Gastroesophageal sphincter (tissue), 4 donors: Measurements from ENCODE around the gene OPN1SW. TPM values are rescaled to one million over a fixed set of nuclear protein-coding genes. Genes with fewer than 3 reads are reported as not detected.

Experiments used
- ATAC-seq: fragments of 150-250 bp; one replicate; pipeline ENCODE4 v1.9.1; 2016; ENCODE audit warnings: mild to moderate bottlenecking, moderate library complexity
- H3K27ac ChIP-seq, 4 donors: fragments of 200-600 bp; sonication (generic) in 3 of 4; 1 replicate in 3 of 4; 2 replicates in 1 of 4; pipeline ENCODE4 v1.5.1; 2016 to 2019
- H3K27me3 ChIP-seq: fragments of 200-600 bp; sonication (generic); one replicate; pipeline ENCODE4 v1.5.1; 2019
- H3K36me3 ChIP-seq, 2 donors: fragments of 200-600 bp; sonication (generic); one replicate each; pipeline ENCODE4 v1.5.1; 2019; ENCODE audit warnings: control low read depth in 1 of 2
- H3K4me1 ChIP-seq, 3 donors: fragments of 200-600 bp; sonication (generic); 1 replicate in 2 of 3; 2 replicates in 1 of 3; pipeline ENCODE4 v1.5.1; 2016 to 2019; ENCODE audit warnings: control low read depth in 2 of 3
- H3K4me3 ChIP-seq, 2 donors: fragments of 200-600 bp; sonication (generic); one replicate each; pipeline ENCODE4 v1.5.1; 2019; ENCODE audit warnings: mild to moderate bottlenecking in 1 of 2, moderate library complexity in 1 of 2
- H3K9me3 ChIP-seq, 3 donors: fragments of 200-600 bp; sonication (generic); one replicate each; pipeline ENCODE4 v1.5.1; 2017 to 2019; ENCODE audit warnings: control low read depth in 2 of 3
- CTCF ChIP-seq, 4 experiments: fragments of 200-600 bp in 2 of 4; fragments of 450-650 bp in 2 of 4; sonication (generic) in 1 of 4; IDR thresholded peaks; one replicate each; pipeline ENCODE4 v1.5.1; 2017 to 2019; ENCODE audit warnings: antibody characterized with exemption in 4 of 4, mild to moderate bottlenecking in 2 of 4, moderate library complexity in 2 of 4
- EP300 ChIP-seq: sonication (generic); formaldehyde crosslinking; IDR thresholded peaks from one replicate; pipeline ENCODE4 v1.6.1; 2017; ENCODE audit warnings: antibody characterized with exemption, mild to moderate bottlenecking
- POLR2A ChIP-seq, 2 donors: fragments of 450-650 bp; IDR thresholded peaks; one replicate each; pipeline ENCODE4 v1.6.1; 2017; ENCODE audit warnings: antibody characterized with exemption in 2 of 2, mild to moderate bottlenecking in 2 of 2, moderate library complexity in 1 of 2
- POLR2AphosphoS5 ChIP-seq: sonication (generic); formaldehyde crosslinking; IDR thresholded peaks from one replicate; pipeline ENCODE4 v1.6.1; 2017; ENCODE audit warnings: antibody characterized with exemption
- WGBS, 2 donors: methylation state at CpG; one replicate each; pipeline ENCODE4 v1.1.5; 2018; ENCODE audit warnings: low coverage in 1 of 2; 5-methylcytosine and 5-hydroxymethylcytosine counted together
- total RNA-seq, 4 donors: library from RNA; depleted of rRNA; stranded (reverse); fragments of >200 nt; gene quantifications; one replicate each; pipeline ENCODE4 v1.1.0, GENCODE V29; 2016

The OPN1SW gene
- total RNA-seq, 4 donors from 2014 or later: not detected

- peaks cover 0 to 30% of the 10 kb centered on the region in 2 donors for H3K36me3 ChIP-seq
- peaks cover 4 to 63% (median 5%) of the 10 kb centered on the region in 3 donors for H3K4me1 ChIP-seq
- no peak overlapping the region for H3K4me3 ChIP-seq
- H3K9me3 ChIP-seq: no peaks in the 10 kb centered on the region
- WGBS, 2 donors: 47 to 50% methylated on average over 1 of the region's 1 CpG
- H3K27me3 ChIP-seq: no peaks in the 10 kb centered on the region
- TF ChIP-seq EP300 (no peak), POLR2AphosphoS5 (no peak), POLR2A (IDR thresholded peaks at IDR 0.05) (no peak), CTCF (IDR thresholded peaks at IDR 0.05) (no peak)
- no peak for ATAC-seq
- H3K27ac ChIP-seq: no peak overlapping the region
Observed at GRCh38 chr7:128745706-128746105, 29.9 kb downstream of the OPN1SW start.

GRCh38 chr7:128744366-128744905 is 31.2 kb downstream of the OPN1SW start:
- no peak for ATAC-seq
- H3K9me3 ChIP-seq: no peaks in the 10 kb centered on the region
- peaks cover 7 to 72% (median 8%) of the 10 kb centered on the region in 3 donors for H3K4me1 ChIP-seq
- WGBS, 2 donors: 50 to 60% methylated on average over 1 to 2 of the region's 2 CpGs
- TF ChIP-seq CTCF (IDR thresholded peaks at IDR 0.05) (no peak), POLR2AphosphoS5 (no peak), POLR2A (IDR thresholded peaks at IDR 0.05) (no peak), EP300 (no peak)
- peaks cover 0 to 17% of the 10 kb centered on the region in 2 donors for H3K36me3 ChIP-seq
- no peak overlapping the region for H3K4me3 ChIP-seq
- H3K27ac ChIP-seq: no peak overlapping the region
- H3K27me3 ChIP-seq: no peaks in the 10 kb centered on the region

GRCh38 chr7:128743112-128743772 is 32.4 kb downstream of the OPN1SW start:
- Histone ChIP-seq H3K27me3 (no peaks in the 10 kb centered on the region), H3K36me3 (peaks cover 0 to 6% of the 10 kb centered on the region in 2 donors), H3K4me3 (no peak overlapping the region), H3K9me3 (no peaks in the 10 kb centered on the region), H3K4me1 (peaks cover 7 to 77% (median 8%) of the 10 kb centered on the region in 3 donors), H3K27ac (peak overlapping the region in 1 of 4 donors; percentile 43)
- no peak for TF ChIP-seq CTCF (IDR thresholded peaks at IDR 0.05)
- TF ChIP-seq EP300: no peak
- ATAC-seq: no peak
- 70 to 90% methylated on average over 1 to 3 of the region's 7 CpGs for WGBS, 2 donors

- H3K27ac ChIP-seq: peak overlapping the region in 3 of 4 donors; percentile 60 to 92 (median 91)
- no peak for TF ChIP-seq POLR2AphosphoS5
- no peak for TF ChIP-seq POLR2A (IDR thresholded peaks at IDR 0.05)
- no peak for TF ChIP-seq CTCF (IDR thresholded peaks at IDR 0.05)
- no peak for TF ChIP-seq EP300
- no peak for ATAC-seq
- 21 to 43% methylated on average over 4 of the region's 4 CpGs for WGBS, 2 donors
- no peak overlapping the region for H3K4me3 ChIP-seq
- H3K27me3 ChIP-seq: no peaks in the 10 kb centered on the region
- no peaks in the 10 kb centered on the region for H3K9me3 ChIP-seq
- H3K36me3 ChIP-seq: no peaks in the 10 kb centered on the region
- peaks cover 7 to 73% (median 8%) of the 10 kb centered on the region in 3 donors for H3K4me1 ChIP-seq
Observed at GRCh38 chr7:128742206-128742605, 33.4 kb downstream of the OPN1SW start.

GRCh38 chr7:128741491-128741890 is 34.1 kb downstream of the OPN1SW start:
- Histone ChIP-seq H3K36me3 (no peaks in the 10 kb centered on the region), H3K9me3 (no peaks in the 10 kb centered on the region), H3K4me3 (no peak overlapping the region), H3K27ac (peak overlapping the region in 3 of 4 donors; percentile 48 to 92 (median 91)), H3K27me3 (no peaks in the 10 kb centered on the region), H3K4me1 (peaks cover 7 to 68% (median 8%) of the 10 kb centered on the region in 3 donors)
- TF ChIP-seq CTCF (IDR thresholded peaks at IDR 0.05) (no peak), POLR2A (IDR thresholded peaks at IDR 0.05) (no peak), POLR2AphosphoS5 (no peak), EP300 (no peak)
- 32 to 38% methylated on average over 3 of the region's 3 CpGs for WGBS, 2 donors
- no peak for ATAC-seq
